NCI-H748 (cell line): ENCODE results near the gene GATA3.
A peak's percentile ranks its signal among the peaks of the same experiment; 100 is the strongest.

Source experiments
- DNase-seq: peaks from one replicate; lab custom pipeline; 2025; ENCODE audit not compliant: unreplicated experiment; lab: John Stamatoyannopoulos, UW

The GATA3 gene

DNA sequence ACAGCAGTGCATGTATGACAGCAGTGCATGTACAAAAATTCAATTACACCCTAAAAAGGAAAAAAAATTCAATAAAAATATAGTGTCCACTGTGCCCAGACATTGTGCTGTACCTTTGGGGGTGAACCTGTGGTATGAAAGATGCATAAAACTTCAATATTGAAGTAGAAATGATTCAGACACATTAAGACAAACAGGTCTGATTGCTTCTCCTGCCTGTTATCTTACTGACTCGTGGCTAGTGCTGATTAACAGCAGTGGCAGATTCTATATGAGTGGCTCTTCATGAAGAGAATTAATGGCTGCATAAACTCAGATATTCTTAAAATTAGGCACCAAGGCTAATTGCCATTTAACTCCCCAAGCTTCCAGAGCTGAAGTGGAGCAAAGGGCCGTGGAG, 37.9 kb downstream of the GATA3 start:
- DNase-seq = no peak

DNA sequence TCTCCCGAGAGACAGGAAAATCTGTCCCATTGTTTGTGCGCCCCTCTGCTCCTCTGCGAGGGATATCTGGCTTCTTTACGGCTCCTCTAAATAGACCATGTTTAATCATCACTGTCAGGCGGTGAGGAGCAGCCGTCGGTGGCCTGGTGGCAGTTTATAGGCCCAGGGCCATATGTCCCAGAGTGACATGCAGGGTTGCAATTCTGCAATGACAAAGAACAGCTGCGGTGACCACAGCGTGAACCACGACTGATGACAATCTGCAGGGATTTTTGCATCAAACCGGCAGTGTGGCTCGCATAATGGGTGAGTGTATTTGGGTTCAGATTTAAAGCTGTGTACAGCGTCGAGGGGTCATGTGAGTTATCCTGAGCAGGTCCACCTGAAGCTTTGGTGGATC, 41.5 kb downstream of the GATA3 start:
- DNase-seq = no peak

GRCh38 chr10:8096931-8097330, 42.4 kb downstream of the GATA3 start:
- no peak for DNase-seq

- no peak for DNase-seq
These were observed 45.9 kb downstream of the GATA3 start for GRCh38 chr10:8100366-8100765.

- peak; percentile 2 for DNase-seq
These were observed 48.4 kb downstream of the GATA3 start for GRCh38 chr10:8102708-8103401.

DNA sequence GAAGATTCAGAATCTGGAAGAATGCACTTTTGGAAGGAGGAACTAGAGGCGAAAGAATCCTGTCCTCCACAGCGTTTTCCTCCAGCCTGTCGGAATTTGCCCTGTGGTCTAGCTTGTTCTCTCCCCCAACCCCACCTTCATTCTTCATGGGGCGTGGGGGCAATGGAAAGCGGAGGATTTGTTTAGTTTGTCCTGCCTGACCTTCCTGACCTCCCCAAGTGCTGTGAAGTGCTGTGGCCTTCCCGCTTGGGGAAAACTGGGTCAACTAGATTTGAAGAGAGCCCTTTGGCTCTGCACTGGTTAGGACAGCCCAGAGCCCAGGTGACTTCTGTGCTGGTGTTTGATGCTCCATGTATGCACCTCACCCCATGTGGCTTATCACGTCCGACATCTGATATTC, 49.1 kb downstream of the GATA3 start:
- DNase-seq = no peak

GRCh38 chr10:8104005-8104404, 49.5 kb downstream of the GATA3 start:
- no peak for DNase-seq

- no peak for DNase-seq
These were observed 50.2 kb downstream of the GATA3 start for GRCh38 chr10:8104721-8105120.

DNA sequence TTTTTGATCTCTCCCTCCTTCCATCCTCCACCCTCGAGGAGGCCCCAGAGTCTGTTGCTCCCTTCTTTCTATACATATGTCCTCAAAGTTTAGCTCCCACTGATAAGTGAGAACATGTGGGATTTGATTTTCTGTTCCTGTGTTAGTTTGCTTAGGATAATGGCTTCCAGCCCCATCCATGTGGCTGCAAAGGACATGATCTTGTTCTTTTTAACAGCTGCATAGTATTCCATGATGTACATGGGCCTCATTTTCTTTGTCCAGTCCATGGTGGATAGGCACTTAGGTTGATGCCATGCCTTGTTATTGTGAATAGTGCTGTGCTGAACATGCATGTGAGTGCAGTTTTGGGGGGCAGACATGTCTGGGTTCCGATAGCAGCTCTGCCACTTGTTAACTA, 51.4 kb downstream of the GATA3 start:
- DNase-seq = no peak

DNA sequence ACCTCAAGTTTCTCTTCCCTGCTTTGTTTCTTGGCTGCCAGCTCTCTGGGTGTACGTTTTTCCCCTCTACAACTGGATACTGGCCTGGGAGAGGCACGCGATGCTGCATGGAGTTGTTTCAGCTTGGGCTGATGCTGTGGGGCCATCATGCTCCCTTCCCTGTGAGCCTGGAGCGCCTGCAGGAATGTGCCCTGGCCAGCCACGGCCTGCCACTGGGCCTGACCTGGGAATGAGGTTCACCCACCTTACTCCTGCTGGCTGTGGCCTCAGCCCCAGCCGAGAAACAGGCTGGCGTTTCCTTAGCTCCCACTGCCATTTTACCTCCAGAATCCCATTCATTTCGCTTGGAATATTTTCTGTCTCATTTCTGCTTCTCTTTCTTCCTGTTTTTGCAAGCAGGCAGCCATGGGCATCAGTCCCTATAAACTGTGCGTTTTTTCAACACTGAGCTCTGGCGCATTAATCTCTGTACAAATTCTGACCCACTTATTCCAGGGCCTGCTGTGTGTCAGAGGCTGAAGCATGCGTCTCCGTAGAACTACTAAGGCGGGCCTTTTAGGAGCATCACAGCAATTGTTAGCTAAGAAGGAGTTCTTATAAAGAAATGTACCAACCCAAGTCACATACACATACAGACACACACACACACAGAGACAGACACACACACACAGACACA, 57.9 kb downstream of the GATA3 start:
- no peak for DNase-seq

GRCh38 chr10:8112942-8113442, 58.5 kb downstream of the GATA3 start:
- DNase-seq = no peak

- no peak for DNase-seq
These were observed 59.1 kb downstream of the GATA3 start for GRCh38 chr10:8113616-8114015.

DNA sequence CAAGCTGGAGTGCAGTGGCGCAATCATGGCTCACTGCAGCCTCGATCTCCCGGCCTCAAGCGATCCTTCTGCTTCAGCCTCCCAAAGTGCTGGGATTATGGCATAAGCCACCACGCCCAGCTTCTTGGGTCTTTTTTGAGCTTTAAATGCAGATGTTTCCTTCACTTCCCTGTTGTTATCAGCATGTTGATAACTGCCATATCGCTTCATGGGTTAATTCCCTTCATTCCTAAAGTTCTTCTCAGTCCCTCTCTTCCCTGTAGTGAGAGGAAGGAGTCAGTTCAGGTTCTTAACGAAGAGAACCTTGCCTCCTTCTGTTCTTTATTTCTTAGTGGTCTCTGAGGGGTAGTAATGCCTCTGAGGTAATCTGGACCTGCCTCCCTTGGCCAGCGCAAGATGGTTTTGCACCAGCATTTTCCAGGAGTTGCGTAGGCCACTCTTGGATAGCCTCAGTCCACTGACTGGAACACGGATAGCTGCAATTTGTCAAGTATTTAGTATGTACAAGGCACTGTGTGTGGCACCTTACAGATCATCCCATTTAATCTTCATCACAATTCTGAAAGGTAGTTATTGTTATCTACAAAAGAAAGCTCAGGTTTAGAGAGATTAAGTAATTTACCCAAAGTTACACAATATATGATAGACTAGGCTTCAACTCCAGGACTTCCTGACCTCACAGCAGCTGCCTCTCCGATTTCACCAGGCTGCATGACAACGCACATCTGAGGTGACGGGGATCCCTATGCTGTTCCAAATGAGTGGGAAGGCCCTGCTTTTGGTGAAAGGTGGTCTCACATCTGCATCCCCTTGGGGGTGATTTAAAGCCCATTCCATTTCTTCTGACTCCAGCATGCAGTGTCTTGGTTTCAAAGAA, 60.5 kb downstream of the GATA3 start:
- DNase-seq = no peak

DNA sequence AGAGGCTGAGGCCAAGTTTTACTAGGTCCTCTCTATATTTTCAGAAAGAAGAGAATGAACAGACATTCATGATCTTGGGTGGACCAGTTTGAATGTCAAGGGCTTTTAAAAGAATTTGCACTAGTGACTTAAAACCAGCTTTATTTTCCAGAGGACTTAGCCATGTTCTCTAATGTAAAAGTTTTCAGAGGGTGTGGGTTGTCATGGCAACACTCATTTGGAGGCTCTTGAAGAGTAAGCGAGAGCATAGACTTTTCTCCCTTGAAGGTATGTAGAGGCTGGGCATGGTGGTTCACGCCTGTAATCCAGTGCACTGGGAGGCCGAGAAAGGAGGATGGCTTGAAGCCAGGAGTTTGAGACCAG, 61.1 kb downstream of the GATA3 start:
- DNase-seq = no peak

GRCh38 chr10:8116474-8116873, 62.0 kb downstream of the GATA3 start:
- DNase-seq = no peak

DNA sequence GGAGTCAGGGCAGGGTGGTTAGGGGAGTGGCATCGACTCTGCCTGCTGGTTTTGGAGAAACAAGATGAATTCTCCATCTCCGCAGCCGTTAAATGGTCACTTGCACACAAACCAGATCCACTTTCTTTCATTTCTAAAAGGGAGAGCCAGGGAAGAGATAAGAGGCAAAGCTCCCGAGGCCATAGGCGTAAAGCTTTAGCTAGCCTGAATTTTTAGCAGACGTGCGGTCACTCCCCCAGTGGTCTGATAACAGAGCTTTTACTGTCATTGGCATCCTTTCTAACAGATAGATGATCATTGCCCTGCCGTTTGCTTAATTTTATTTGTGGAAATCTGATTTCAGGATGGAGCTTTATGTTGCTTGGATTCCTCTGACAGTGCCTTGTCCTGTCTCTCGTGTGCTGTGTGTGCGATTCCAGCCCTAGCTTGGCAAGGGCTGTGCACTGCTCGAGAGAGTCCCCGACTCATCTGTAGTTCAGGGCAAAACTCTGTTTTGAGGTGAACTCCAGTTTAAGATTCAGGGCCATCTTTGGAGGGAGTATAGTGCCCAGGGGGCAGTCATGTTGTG, 62.5 kb downstream of the GATA3 start:
- no peak for DNase-seq

DNA sequence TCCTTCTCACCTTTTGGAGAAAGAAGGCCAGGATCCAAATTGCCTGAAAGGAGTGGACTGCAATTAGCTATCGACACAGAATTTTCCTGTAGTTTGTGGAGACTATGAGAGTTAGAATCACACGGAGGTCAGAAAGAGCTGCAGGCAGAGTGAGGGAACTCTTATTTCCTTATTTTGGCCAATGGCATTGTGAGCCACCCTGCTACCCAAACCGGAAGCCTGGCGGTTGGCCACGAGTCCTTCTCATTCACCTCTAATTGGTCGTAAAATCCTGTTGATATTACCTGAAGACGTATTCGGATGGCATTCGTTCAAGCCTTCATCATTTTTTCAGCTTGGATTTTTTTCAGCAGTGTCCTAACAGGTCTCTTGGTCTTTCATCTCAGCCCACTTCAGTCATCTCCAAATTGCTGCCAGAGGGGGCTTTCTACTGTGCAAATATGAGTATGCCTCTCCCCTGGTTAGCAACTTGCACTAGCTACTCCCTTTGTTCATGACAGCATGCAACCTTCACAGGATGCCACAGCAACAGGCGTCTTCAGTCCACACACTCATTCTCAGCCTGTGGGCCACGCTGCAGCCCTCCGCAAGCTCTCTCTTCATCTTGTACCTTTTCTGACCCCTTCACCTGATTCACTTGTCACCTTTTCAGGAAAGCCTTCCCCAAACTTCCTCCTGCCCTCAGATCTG, 66.9 kb downstream of the GATA3 start:
- DNase-seq = peak; percentile 0

DNA sequence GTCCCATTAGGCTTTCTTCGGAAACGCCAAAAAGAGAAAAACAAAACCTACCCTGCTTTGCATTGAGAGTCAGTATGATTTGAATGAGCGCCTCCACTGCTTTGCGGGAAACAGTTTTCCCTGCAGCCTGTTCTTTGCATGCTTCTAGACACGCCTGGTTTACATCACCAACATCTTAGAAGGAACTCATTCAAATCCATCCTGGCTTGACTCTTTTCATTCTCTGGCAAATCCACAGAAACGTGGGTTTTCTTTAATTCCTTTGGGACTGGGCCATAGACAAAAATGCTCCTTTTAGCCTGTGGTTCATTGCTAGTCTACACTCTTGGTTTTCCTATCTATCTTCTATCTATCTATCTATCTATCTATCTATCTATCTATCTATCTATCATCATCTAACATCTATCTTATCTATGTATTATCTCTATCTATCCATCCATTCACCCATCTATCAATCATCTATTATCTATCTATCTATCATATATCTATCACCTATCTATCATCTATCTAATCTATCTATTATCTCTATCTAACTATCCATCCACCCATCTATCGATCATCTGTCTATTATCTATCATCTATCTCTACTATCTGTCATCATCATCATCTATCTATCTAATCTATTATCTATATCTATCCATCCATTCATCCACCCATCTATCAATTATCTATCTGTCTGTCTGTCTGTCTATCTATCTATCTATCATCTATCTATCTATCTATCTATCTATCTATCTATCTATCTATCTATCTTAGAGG, 68.3 kb downstream of the GATA3 start:
- DNase-seq = no peak

GRCh38 chr10:8124436-8124835, 69.9 kb downstream of the GATA3 start:
- no peak for DNase-seq
